HepG2 (cell line): Measurements from ENCODE around the gene C18orf54. TPM values are rescaled to one million over a fixed set of nuclear protein-coding genes. Genes with fewer than 3 reads are reported as not detected.

Experiments
- BATF2 ChIP-seq: sonication (generic); formaldehyde crosslinking; IDR thresholded peaks from 2 replicates; pipeline ENCODE4 v1.8.0; 2022; ENCODE audit warnings: mild to moderate bottlenecking, missing genetic modification reagents, moderate library complexity
- EP300 ChIP-seq, 3 experiments: sonication (generic) in 1 of 3; formaldehyde crosslinking in 1 of 3; IDR thresholded peaks; 2 replicates each; pipeline versions ENCODE4 v1.5.1 to v1.6.1; 2011 to 2020; ENCODE audit warnings: low read depth in 2 of 3, low read length in 2 of 3, borderline replicate concordance in 1 of 3, improper control_type of control experiment in 1 of 3, mild to moderate bottlenecking in 1 of 3, missing genetic modification reagents in 1 of 3, moderate library complexity in 1 of 3
- IRF1 ChIP-seq: sonication (generic); formaldehyde crosslinking; IDR thresholded peaks from 2 replicates; pipeline ENCODE4 v1.4.0; 2020; ENCODE audit warnings: low read depth, mild to moderate bottlenecking, missing genetic modification reagents
- JUN ChIP-seq: sonication (generic); formaldehyde crosslinking; IDR thresholded peaks from 2 replicates; pipeline ENCODE4 v1.4.0; 2020; ENCODE audit warnings: mild to moderate bottlenecking, missing genetic modification reagents
- KMT2B ChIP-seq: IDR thresholded peaks from 2 replicates; pipeline ENCODE4 v1.6.1; 2016; ENCODE audit warnings: missing genetic modification reagents, missing compliant biosample characterization
- MEF2D ChIP-seq: sonication (generic); formaldehyde crosslinking; IDR thresholded peaks from 2 replicates; pipeline ENCODE4 v1.5.1; 2020; ENCODE audit warnings: mild to moderate bottlenecking, missing genetic modification reagents
- NFATC3 ChIP-seq: sonication (generic); formaldehyde crosslinking; IDR thresholded peaks from 2 replicates; pipeline ENCODE4 v1.5.1; 2020; ENCODE audit warnings: mild to moderate bottlenecking, missing genetic modification reagents
- NFIB ChIP-seq: sonication (generic); formaldehyde crosslinking; IDR thresholded peaks from 2 replicates; pipeline ENCODE4 v1.9.0; 2021; ENCODE audit warnings: missing genetic modification reagents, mild to moderate bottlenecking, borderline replicate concordance
- PHB2 ChIP-seq: fragments of 450-650 bp; IDR thresholded peaks from 2 replicates; pipeline ENCODE4 v1.6.1; 2018; ENCODE audit not compliant: partially characterized antibody
- RNF219 ChIP-seq: sonication (generic); formaldehyde crosslinking; IDR thresholded peaks from 2 replicates; pipeline ENCODE4 v1.5.0; 2020; ENCODE audit warnings: mild to moderate bottlenecking, missing genetic modification reagents
- RXRB ChIP-seq: IDR thresholded peaks from 2 replicates; pipeline ENCODE4 v1.6.1; 2016; ENCODE audit warnings: borderline replicate concordance, missing genetic modification reagents, missing compliant biosample characterization
- SIN3A ChIP-seq: IDR thresholded peaks from 2 replicates; pipeline ENCODE4 v1.6.1; 2011; ENCODE audit warnings: low read depth, mild to moderate bottlenecking, control low read depth, low read length, borderline replicate concordance
- SNAI1 ChIP-seq: sonication (generic); formaldehyde crosslinking; IDR thresholded peaks from 2 replicates; pipeline ENCODE4 v1.5.0; 2020; ENCODE audit warnings: mild to moderate bottlenecking, missing genetic modification reagents, borderline replicate concordance
- STAT5B ChIP-seq: sonication (generic); formaldehyde crosslinking; IDR thresholded peaks from 2 replicates; pipeline ENCODE4 v1.4.0; 2020; ENCODE audit warnings: missing genetic modification reagents
- ZBTB10 ChIP-seq: sonication (generic); formaldehyde crosslinking; IDR thresholded peaks from 2 replicates; pipeline ENCODE4 v1.4.0; 2020; ENCODE audit warnings: missing genetic modification reagents, borderline replicate concordance
- ZNF12 ChIP-seq: sonication (generic); formaldehyde crosslinking; IDR thresholded peaks from 2 replicates; pipeline ENCODE4 v1.5.0; 2020; ENCODE audit warnings: missing genetic modification reagents
- ZNF326 ChIP-seq: sonication (generic); formaldehyde crosslinking; IDR thresholded peaks from 2 replicates; pipeline ENCODE4 v1.4.0; 2020; ENCODE audit warnings: missing genetic modification reagents, borderline replicate concordance
- ZNF530 ChIP-seq: sonication (generic); formaldehyde crosslinking; IDR thresholded peaks from 2 replicates; pipeline ENCODE4 v1.5.0; 2020; ENCODE audit warnings: low read depth, mild to moderate bottlenecking, missing genetic modification reagents
- ZNF574 ChIP-seq: sonication (generic); formaldehyde crosslinking; IDR thresholded peaks from 2 replicates; pipeline ENCODE4 v1.4.0; 2020; ENCODE audit warnings: missing genetic modification reagents
- polyA plus RNA-seq, 8 experiments: library from polyadenylated mRNA; depleted of rRNA in 3 of 8; stranded (reverse) in 7 of 8; unstranded in 1 of 8; fragments of >200 nt; fragmentation: Illumina TruSeq in 4 of 8; extraction: Trizol in 4 of 8; gene quantifications; 2 replicates each; pipeline versions ENCODE4 v1.2.1 to v1.2.3, GENCODE V29; 2011 to 2016; ENCODE audit warnings: low read depth in 4 of 8, missing spikeins in 1 of 8, mixed read lengths in 1 of 8; ENCODE audit not compliant: insufficient read depth in 1 of 8
- total RNA-seq, 5 experiments: library from RNA; depleted of rRNA; stranded (reverse); fragments of >200 nt; fragmentation: Illumina TruSeq; extraction: Trizol; gene quantifications; 2 replicates each; pipeline ENCODE4 v1.2.3, GENCODE V29; 2016; ENCODE audit warnings: low read depth in 1 of 5

The C18orf54 gene
- total and polyA plus RNA-seq, 2 of the 13 experiments (the other 11 are each of a cell fraction or from before 2014, with no cell fraction given), result 1.8 to 2.5 TPM

GRCh38 chr18:54357660-54358494 is at the start of gene C18orf54, which contains the start of gene STARD6 (continued):
- TF ChIP-seq KMT2B (peak; percentile 86), RNF219 (CRISPR knock-in tag) (no peak), ZNF574 (CRISPR knock-in tag) (peak; percentile 97), NFATC3 (CRISPR knock-in tag) (0 out of 2 replicates have a peak, but pooled peaks have one; percentile 40), ZNF12 (no peak), SNAI1 (CRISPR knock-in tag) (no peak), MEF2D (CRISPR knock-in tag) (no peak; the same call in 1 of the 2 replicates), RXRB (CRISPR knock-in tag) (0 out of 2 replicates have a peak, but pooled peaks have one; percentile 13), JUN (CRISPR knock-in tag) (no peak), PHB2 (no peak), SIN3A (peak; percentile 81; the same call in 1 of the 2 replicates), ZNF326 (CRISPR knock-in tag) (no peak), NFIB (no peak), EP300 (IDR thresholded peaks at IDR 0.05; ENCODE audit: low read depth in 2 of 2, low read length in 2 of 2) (no peak), EP300 (CRISPR knock-in tag; IDR thresholded peaks at IDR 0.05; ENCODE audit: borderline replicate concordance) (no peak), BATF2 (CRISPR knock-in tag) (peak; percentile 71), ZNF530 (CRISPR knock-in tag) (no peak), IRF1 (no peak), ZBTB10 (no peak), STAT5B (CRISPR knock-in tag) (no peak)
